ENCODE data around the gene STIMATE.

Gene STIMATE

DNA sequence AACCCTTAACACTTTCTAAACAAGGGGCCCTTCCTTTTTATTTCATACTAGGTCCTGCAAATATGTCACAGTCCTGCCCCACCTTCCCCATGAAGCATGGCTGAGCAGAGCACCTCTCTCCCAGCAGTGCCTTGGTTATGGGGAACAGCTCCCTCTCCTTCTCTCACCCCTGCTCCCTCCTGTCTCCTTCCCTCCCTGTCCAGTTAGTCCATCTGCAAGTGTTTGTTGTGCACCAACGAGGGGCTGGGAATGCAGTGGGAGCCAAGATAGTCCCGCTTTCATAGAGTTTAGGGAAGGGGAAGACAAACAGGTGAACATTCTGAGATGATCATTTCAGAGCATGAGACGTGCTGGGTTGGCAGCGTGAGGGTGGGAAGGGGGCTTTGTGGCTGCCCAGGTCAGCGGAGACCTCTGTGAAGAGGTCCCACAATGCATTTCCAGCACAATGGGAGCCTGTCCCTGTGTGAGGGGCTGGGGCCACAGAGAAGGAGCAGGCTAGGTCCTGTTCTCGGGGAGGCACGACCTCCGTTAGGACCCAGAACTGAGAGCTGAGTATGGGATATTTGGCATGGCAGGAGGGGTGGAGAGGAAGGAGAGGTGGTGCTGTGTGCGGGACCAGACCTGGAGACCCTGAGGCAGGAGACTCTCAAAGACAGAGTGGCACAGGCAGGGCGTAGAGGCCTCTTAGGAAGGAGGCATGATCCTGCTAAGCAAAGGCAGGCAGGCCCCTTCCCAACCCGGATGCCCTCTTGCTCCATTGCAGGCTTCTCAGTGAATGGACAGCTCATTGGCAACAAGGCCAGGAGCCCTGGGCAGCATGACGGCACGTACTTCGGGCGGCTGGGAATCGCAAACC lies 108.2 kb downstream of the STIMATE start:
- no peak for DNase-seq

DNA sequence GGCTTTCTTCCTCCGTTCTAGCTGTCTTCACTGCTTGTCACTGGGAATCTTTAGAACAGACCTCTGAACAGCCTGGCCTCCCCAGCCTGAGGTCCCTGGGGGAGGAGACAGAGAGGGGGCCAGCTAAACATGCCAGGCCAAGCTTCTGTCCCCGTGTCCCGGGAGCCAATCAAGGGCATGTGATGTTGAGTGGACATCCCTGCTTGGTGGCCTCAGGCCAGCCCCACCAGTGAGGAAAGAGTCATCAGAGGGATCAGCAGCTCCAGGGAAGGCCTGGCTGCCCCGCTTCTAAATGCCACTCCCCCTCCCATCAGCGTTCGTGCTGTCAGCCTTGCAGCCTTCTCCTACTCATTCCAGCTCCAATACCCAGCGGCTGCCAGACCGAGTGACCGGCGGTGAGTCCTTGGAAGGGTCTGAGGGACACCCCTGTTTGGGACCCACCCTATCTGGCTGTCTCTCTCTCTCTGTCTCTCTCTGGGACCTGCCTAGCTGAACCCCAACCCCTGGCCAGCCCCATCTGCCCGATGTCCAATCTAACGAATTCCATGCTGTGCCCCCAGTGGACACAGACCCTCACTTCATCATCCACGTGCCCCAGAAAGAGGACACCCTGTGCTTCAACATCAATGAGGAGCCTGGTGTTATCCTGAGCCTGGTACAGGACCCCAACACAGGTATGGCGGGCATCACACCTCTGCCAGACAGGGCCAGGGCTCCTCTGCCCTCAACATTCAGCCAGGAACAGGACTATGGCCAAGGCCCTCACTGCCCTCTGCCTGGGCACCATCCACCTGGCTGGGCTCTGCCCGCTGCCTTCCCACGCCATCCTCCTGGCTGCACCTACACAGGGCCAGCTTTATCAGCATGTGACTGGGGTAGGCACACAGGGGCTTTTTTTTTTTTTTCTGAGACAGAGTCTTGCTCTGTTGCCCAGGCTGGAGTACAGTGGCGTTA lies 109.4 kb downstream of the STIMATE start:
- no peak for DNase-seq

DNA sequence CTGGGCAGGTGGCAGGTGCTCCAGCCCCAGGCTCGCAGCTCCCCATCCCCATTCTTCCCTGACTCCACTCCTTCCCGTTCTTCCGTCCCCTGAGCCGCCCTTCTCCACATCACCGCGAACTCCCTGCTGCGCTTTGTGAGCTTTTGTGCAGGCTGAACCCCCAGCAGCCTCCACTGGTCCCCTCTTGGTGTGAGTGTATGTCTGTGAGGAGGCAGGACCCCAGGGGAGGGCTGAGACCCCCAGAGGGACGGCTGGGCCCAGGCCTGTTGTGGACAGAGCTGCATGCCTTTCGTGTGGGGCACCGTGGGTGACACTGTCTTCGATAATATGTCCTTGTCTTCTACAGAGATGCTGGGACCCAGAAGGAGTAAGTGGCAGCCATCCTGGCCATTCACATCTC lies 110.1 kb downstream of the STIMATE start:
- no peak for DNase-seq
